Colon (tissue), 2 donors: ENCODE data around the gene PPP2R2D.

Source experiments
- FAIRE-seq: peaks from 2 replicates; lab custom pipeline; 2012; peaks lifted over from hg19 to GRCh38; lab: Jason Lieb, UNC
- donor health status: control.
- donor health status: control.

PPP2R2D gene

GRCh38 chr10:131900350-131901152, at the start of gene PPP2R2D:
Gene PPP2R2D, plus strand, starts transcription at chr10:131901008. Its CDS starts 141 bp downstream, at chr10:131901149.
- FAIRE-seq: no peak

GRCh38 chr10:131851346-131851745, 49.5 kb upstream of the PPP2R2D start:
- FAIRE-seq: no peak

- no peak for FAIRE-seq
Measured at GRCh38 chr10:131852176-131852822, 48.5 kb upstream of the PPP2R2D start.

GRCh38 chr10:131852823-131853609, 47.8 kb upstream of the PPP2R2D start:
- no peak for FAIRE-seq

GRCh38 chr10:131853610-131853964, 47.2 kb upstream of the PPP2R2D start:
- FAIRE-seq: no peak

GRCh38 chr10:131854579-131855335, 46.1 kb upstream of the PPP2R2D start:
- FAIRE-seq: no peak

- no peak for FAIRE-seq
Measured at GRCh38 chr10:131855461-131856401, 45.1 kb upstream of the PPP2R2D start.

- FAIRE-seq: no peak
Measured at GRCh38 chr10:131856441-131857094, 44.2 kb upstream of the PPP2R2D start.

- FAIRE-seq: no peak
Measured at GRCh38 chr10:131857156-131858117, 43.4 kb upstream of the PPP2R2D start.

GRCh38 chr10:131858118-131858515, 42.7 kb upstream of the PPP2R2D start:
- no peak for FAIRE-seq

GRCh38 chr10:131858583-131859340, 42.0 kb upstream of the PPP2R2D start:
- no peak for FAIRE-seq

- FAIRE-seq: no peak
Measured at GRCh38 chr10:131859341-131860020, 41.3 kb upstream of the PPP2R2D start.

GRCh38 chr10:131860311-131860710, 40.5 kb upstream of the PPP2R2D start:
- no peak for FAIRE-seq

GRCh38 chr10:131860806-131861440, 39.9 kb upstream of the PPP2R2D start:
- FAIRE-seq: no peak

- no peak for FAIRE-seq
Measured at GRCh38 chr10:131862548-131862947, 38.3 kb upstream of the PPP2R2D start.

- FAIRE-seq: no peak
Measured at GRCh38 chr10:131865223-131865917, 35.4 kb upstream of the PPP2R2D start.

- FAIRE-seq: no peak
Measured at GRCh38 chr10:131866673-131867072, 34.1 kb upstream of the PPP2R2D start.
